Esophagus muscularis mucosa (tissue), 4 donors: ENCODE data around the gene DPP4. TPM values are rescaled to one million over a fixed set of nuclear protein-coding genes. Genes with fewer than 3 reads are reported as not detected.

Experiments used
- DNase-seq: peaks from one replicate; pipeline ENCODE4 v3.0.0-alpha.2; 2017; ENCODE audit errors: extremely low spot score
- H3K27ac ChIP-seq, 4 donors: fragments of 200-600 bp; sonication (generic); replicated peaks in 1 of 4; 1 replicate in 3 of 4; 2 replicates in 1 of 4; pipeline ENCODE4 v1.5.1; 2016 to 2019; ENCODE audit warnings: mild to moderate bottlenecking in 1 of 4
- H3K27me3 ChIP-seq, 4 donors: fragments of 200-600 bp; sonication (generic); one replicate each; pipeline versions ENCODE4 v1.5.1 to v1.6.0; 2016 to 2019
- H3K36me3 ChIP-seq, 4 donors: fragments of 200-600 bp; sonication (generic); one replicate each; pipeline ENCODE4 v1.5.1; 2016 to 2019
- H3K4me1 ChIP-seq, 4 donors: fragments of 200-600 bp; sonication (generic); one replicate each; pipeline ENCODE4 v1.5.1; 2016 to 2019
- H3K4me3 ChIP-seq, 4 donors: fragments of 200-600 bp; sonication (generic); 1 replicate in 2 of 4; 2 replicates in 2 of 4; pipeline ENCODE4 v1.5.1; 2016 to 2019; ENCODE audit warnings: mild to moderate bottlenecking in 4 of 4, moderate library complexity in 1 of 4
- H3K9me3 ChIP-seq, 4 donors: fragments of 200-600 bp; sonication (generic); 1 replicate in 3 of 4; 2 replicates in 1 of 4; pipeline ENCODE4 v1.5.1; 2016 to 2019
- EP300 ChIP-seq: sonication (generic); formaldehyde crosslinking; IDR thresholded peaks from one replicate; pipeline ENCODE4 v1.6.1; 2017; ENCODE audit warnings: antibody characterized with exemption
- POLR2A ChIP-seq: fragments of 450-650 bp; IDR thresholded peaks from one replicate; pipeline ENCODE4 v1.6.1; 2017; ENCODE audit warnings: antibody characterized with exemption, moderate library complexity, mild to moderate bottlenecking, low read depth
- POLR2AphosphoS5 ChIP-seq, 2 donors: sonication (generic); formaldehyde crosslinking; IDR thresholded peaks; one replicate each; pipeline ENCODE4 v1.6.1; 2017; ENCODE audit warnings: antibody characterized with exemption in 2 of 2
- WGBS: methylation state at CpG from one replicate; pipeline ENCODE4 v1.1.5; 2018; 5-methylcytosine and 5-hydroxymethylcytosine counted together
- intact Hi-C: fragments of 100-400 bp; cut with DNase I; formaldehyde crosslinking; loops from one replicate; pipeline ENCODE4 v1.15.1; 2023
- total RNA-seq, 4 donors: library from RNA; depleted of rRNA; stranded (reverse); fragments of >200 nt; gene quantifications; one replicate each; pipeline versions ENCODE4 v1.1.0 to v1.2.1, GENCODE V29; 2016
- TF ChIP-seq, protein P1 (sequence below), 3 experiments: fragments of 200-600 bp in 2 of 3; fragments of 450-650 bp in 1 of 3; sonication (generic) in 2 of 3; IDR thresholded peaks; one replicate each; pipeline ENCODE4 v1.5.1; 2017 to 2019; ENCODE audit warnings: antibody characterized with exemption in 3 of 3, mild to moderate bottlenecking in 2 of 3, moderate library complexity in 1 of 3

Gene DPP4
- total RNA-seq, 4 donors from 2014 or later = 2.2 to 4.1 (median 2.8) TPM

- 80% methylated on average over 2 of the region's 2 CpGs for WGBS
- intact Hi-C loops = no loop called here
Observed at GRCh38 chr2:162011706-162012564, 62.1 kb downstream of the DPP4 start.

DNA sequence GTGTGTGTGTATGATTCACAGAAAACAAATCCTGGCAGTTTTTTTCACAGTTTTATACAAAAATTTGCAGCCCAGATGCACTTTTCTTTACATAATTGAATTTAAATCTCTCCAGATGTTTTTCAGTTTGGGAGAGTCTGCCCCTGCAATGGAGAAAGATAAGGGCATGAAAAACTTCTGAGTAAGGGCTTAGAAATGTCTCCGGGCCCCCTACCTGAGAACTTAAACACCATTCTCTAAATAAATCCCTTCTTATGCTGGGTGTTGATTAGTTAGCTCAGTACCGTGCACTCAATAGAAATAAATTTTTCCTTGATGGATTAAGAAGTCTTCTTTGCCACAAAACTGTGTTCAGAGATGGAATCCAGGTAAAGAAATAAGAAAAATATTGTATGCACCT, 64.5 kb downstream of the DPP4 start:
- H3K9me3 ChIP-seq = no peaks in the 10 kb centered on the region
- H3K36me3 ChIP-seq = peaks cover 0 to 9% (median 0%) of the 10 kb centered on the region in 4 donors
- no peaks in the 10 kb centered on the region for H3K4me1 ChIP-seq
- no peak for DNase-seq
- no peaks in the 10 kb centered on the region for H3K27me3 ChIP-seq
- TF ChIP-seq, protein P1, sequence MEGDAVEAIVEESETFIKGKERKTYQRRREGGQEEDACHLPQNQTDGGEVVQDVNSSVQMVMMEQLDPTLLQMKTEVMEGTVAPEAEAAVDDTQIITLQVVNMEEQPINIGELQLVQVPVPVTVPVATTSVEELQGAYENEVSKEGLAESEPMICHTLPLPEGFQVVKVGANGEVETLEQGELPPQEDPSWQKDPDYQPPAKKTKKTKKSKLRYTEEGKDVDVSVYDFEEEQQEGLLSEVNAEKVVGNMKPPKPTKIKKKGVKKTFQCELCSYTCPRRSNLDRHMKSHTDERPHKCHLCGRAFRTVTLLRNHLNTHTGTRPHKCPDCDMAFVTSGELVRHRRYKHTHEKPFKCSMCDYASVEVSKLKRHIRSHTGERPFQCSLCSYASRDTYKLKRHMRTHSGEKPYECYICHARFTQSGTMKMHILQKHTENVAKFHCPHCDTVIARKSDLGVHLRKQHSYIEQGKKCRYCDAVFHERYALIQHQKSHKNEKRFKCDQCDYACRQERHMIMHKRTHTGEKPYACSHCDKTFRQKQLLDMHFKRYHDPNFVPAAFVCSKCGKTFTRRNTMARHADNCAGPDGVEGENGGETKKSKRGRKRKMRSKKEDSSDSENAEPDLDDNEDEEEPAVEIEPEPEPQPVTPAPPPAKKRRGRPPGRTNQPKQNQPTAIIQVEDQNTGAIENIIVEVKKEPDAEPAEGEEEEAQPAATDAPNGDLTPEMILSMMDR (IDR thresholded peaks at IDR 0.05) = no peak
- no peak for TF ChIP-seq POLR2A
- no peak for TF ChIP-seq POLR2AphosphoS5 (IDR thresholded peaks at IDR 0.05)
- TF ChIP-seq EP300 = no peak
- H3K27ac ChIP-seq = no peak overlapping the region
- intact Hi-C loops = loop anchor here (5.0 kb wide), 1 partner anchor 113 kb away; no protein-coding TSS in a partner anchor
- 51% methylated on average over 2 of the region's 2 CpGs for WGBS
- no peak overlapping the region for H3K4me3 ChIP-seq

More at GRCh38 chr2:162011706-162012564, 62.1 kb downstream of the DPP4 start:
- TF ChIP-seq POLR2A (no peak), EP300 (no peak), POLR2AphosphoS5 (IDR thresholded peaks at IDR 0.05) (no peak)
- TF ChIP-seq, protein P1 (IDR thresholded peaks at IDR 0.05) = no peak
- Histone ChIP-seq H3K9me3 (no peaks in the 10 kb centered on the region), H3K27me3 (peaks cover 0 to 5% (median 0%) of the 10 kb centered on the region in 4 donors), H3K27ac (no peak overlapping the region), H3K36me3 (peaks cover 0 to 11% (median 0%) of the 10 kb centered on the region in 4 donors), H3K4me1 (no peaks in the 10 kb centered on the region), H3K4me3 (no peak overlapping the region)
- no peak for DNase-seq

GRCh38 chr2:162007447-162008040, 66.5 kb downstream of the DPP4 start:
- H3K4me3 ChIP-seq = no peak overlapping the region
- no peaks in the 10 kb centered on the region for H3K4me1 ChIP-seq
- DNase-seq = no peak
- intact Hi-C loops = loop anchor here (5.0 kb wide), 1 partner anchor 115 kb away; no protein-coding TSS in a partner anchor
- no peaks in the 10 kb centered on the region for H3K27me3 ChIP-seq
- TF ChIP-seq, protein P1 (IDR thresholded peaks at IDR 0.05) = peak; percentile 31 to 73 (median 59)
- no peak for TF ChIP-seq POLR2A
- TF ChIP-seq EP300 = no peak
- TF ChIP-seq POLR2AphosphoS5 (IDR thresholded peaks at IDR 0.05) = no peak
- H3K9me3 ChIP-seq = no peaks in the 10 kb centered on the region
- H3K27ac ChIP-seq = no peak overlapping the region
- 89% methylated on average over 3 of the region's 3 CpGs for whole genome bisulfite sequencing
- H3K36me3 ChIP-seq = peaks cover 0 to 18% (median 0%) of the 10 kb centered on the region in 4 donors

- DNase-seq = no peak
- no peaks in the 10 kb centered on the region for H3K4me1 ChIP-seq
- TF ChIP-seq POLR2AphosphoS5 (IDR thresholded peaks at IDR 0.05) = no peak
- TF ChIP-seq EP300 = no peak
- TF ChIP-seq POLR2A = no peak
- TF ChIP-seq, protein P1 (IDR thresholded peaks at IDR 0.05) = no peak
Observed at GRCh38 chr2:162006337-162006736, 67.7 kb downstream of the DPP4 start.

More at GRCh38 chr2:162006337-162006736, 67.7 kb downstream of the DPP4 start:
- H3K27ac ChIP-seq = no peak overlapping the region
- H3K36me3 ChIP-seq = peaks cover 0 to 22% (median 0%) of the 10 kb centered on the region in 4 donors
- no peaks in the 10 kb centered on the region for H3K27me3 ChIP-seq
- no peaks in the 10 kb centered on the region for H3K9me3 ChIP-seq
- intact Hi-C loops = loop anchor here (5.0 kb wide), 1 partner anchor 116 kb away; no protein-coding TSS in a partner anchor
- H3K4me3 ChIP-seq = no peak overlapping the region
